Testis (tissue), 2 donors: ENCODE data around the gene PHF2.

Source experiments
- POLR2A ChIP-seq: fragments of 450-650 bp; IDR thresholded peaks from one replicate; pipeline ENCODE4 v1.6.1; 2017; ENCODE audit warnings: antibody characterized with exemption, mild to moderate bottlenecking, moderate library complexity
- TF ChIP-seq, protein P1 (sequence below), 3 experiments: fragments of 450-650 bp in 2 of 3; fragments of 200-600 bp in 1 of 3; sonication (generic) in 1 of 3; IDR thresholded peaks; one replicate each; pipeline ENCODE4 v1.5.1; 2016 to 2019; ENCODE audit warnings: antibody characterized with exemption in 3 of 3, mild to moderate bottlenecking in 2 of 3, moderate library complexity in 1 of 3

DNA sequence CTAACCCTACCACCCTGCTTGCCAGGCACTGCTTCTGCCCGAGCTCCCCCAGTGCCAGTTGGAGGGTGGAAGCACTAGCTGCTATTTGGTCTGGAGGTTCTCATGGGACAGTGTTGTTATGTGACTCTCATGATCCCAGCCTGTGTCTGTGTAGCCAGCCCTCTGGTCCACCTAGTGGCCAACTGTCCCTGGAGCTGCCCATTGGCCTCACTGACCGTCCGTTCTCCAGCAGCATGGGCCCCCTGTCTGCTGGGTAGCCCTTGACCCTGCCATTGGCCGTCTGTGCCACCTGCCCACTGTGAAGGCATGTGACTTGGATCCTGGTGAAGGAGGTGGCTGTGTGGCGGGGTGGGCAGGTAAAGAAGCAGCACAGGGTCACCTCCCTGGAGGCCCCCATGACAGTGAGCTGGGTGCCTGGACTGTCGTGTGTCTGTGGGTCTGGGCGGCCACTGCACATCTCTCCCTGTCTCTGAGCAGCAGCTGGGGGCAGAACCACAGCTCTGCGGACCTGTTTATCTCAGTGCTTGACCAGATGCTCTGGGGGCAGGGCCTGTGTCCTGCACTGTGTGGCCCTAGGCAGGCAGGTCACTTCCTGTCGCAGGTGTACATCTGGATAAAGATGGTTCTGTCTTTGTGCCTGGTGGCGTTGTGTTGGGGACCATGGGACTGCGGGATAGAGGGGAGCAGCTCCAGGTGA, 11.4 kb downstream of the PHF2 start:
- TF ChIP-seq, protein P1, sequence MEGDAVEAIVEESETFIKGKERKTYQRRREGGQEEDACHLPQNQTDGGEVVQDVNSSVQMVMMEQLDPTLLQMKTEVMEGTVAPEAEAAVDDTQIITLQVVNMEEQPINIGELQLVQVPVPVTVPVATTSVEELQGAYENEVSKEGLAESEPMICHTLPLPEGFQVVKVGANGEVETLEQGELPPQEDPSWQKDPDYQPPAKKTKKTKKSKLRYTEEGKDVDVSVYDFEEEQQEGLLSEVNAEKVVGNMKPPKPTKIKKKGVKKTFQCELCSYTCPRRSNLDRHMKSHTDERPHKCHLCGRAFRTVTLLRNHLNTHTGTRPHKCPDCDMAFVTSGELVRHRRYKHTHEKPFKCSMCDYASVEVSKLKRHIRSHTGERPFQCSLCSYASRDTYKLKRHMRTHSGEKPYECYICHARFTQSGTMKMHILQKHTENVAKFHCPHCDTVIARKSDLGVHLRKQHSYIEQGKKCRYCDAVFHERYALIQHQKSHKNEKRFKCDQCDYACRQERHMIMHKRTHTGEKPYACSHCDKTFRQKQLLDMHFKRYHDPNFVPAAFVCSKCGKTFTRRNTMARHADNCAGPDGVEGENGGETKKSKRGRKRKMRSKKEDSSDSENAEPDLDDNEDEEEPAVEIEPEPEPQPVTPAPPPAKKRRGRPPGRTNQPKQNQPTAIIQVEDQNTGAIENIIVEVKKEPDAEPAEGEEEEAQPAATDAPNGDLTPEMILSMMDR (IDR thresholded peaks at IDR 0.05), result peak in 1 of 3 experiments; percentile 3
- no peak for TF ChIP-seq POLR2A
